ENCODE data around the gene CIAO2B.

- TF ChIP-seq NFRKB (IDR thresholded peaks at IDR 0.05) (no peak), SP1 (IDR thresholded peaks at IDR 0.05) (no peak), FOXA1 (IDR thresholded peaks at IDR 0.05) (no peak), FOXM1 (IDR thresholded peaks at IDR 0.05; ENCODE audit: borderline replicate concordance) (no peak), SUZ12 (IDR thresholded peaks at IDR 0.05) (no peak), L3MBTL2 (conservative IDR thresholded peaks at IDR 0.05) (no peak), ELF4 (IDR thresholded peaks at IDR 0.05) (no peak)
Observed at GRCh38 chr16:66891797-66892196, 42.4 kb downstream of the CIAO2B start.
